Stimulated activated CD4-positive, alpha-beta T cell treated with anti-CD3 and anti-CD28 coated beads, Interleukin-12 subunit alpha, Interleukin-12 subunit beta, amount 100 ng/mL, for 24 hours (primary cell): ENCODE measurements around the gene TACR1.
A peak's percentile ranks its signal among the peaks of the same experiment; 100 is the strongest.

ENCODE experiments used
- DNase-seq, 2 experiments: peaks; one replicate each; pipeline ENCODE4 v3.0.0-alpha.2; 2020; ENCODE audit warnings: low read depth in 2 of 2

Gene TACR1

GRCh38 chr2:75053484-75054112 lies 145.7 kb downstream of the TACR1 start:
- peak in 1 of 2 experiments; percentile 3 for DNase-seq

- no peak for DNase-seq
Measured at GRCh38 chr2:75047992-75048625, 151.2 kb downstream of the TACR1 start.

DNA sequence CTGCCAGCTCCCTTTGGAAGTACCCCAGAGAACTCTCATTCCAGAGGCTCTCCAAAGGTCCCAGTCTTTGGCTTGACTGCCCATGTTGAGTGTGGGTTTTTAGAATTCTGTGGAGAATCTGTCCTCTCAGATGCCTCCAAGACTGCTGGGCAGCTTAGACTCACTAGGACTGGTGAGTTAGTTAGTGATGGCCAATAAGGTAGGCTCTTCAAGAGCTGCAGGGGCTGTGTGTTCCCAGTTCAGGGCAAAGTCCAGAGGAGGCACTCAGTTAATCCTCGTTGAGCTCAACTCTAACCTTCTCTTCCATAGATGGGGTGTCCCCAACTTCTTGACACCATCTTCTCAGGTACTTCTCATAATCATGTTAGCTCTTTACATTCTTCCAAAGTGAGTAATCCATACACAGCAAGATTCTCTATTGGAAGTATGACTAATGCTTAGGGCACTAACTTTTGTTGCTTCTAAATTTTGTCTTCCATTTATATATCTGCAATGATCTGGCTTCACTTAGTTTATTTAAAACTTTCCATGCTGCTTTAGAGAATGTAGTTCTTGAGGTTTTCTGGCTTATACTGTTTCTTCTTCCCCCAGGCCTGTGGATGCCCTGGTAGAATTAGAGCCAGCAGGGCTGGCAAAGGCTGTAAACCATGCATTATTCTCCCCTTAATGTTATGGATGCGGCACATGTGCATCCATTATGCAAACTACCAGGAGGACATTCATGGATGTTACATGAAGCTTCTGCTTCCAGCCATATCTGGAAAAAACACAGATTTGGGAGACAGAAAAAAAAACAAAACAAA lies 151.9 kb downstream of the TACR1 start:
- no peak for DNase-seq

GRCh38 chr2:75045526-75046050 lies 153.7 kb downstream of the TACR1 start:
- no peak for DNase-seq

DNA sequence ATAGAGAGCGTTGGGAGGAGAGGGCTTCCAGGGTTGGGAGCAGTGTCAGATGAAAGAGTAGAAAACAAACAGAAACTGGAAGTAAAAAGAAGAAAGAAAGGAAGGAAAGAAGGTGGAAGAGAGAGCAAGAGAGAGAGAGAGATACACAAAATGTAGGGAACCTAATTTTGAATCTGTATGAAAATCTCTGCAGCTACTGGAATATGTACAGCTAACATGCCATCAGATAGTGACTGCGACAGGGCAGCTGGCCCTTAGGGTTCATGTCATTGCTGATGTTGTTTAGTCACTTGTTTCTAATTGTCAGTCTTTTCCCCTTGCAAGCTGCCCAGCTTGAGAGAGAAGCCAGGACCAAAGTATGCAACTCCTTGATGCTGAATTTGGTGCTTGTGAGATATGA lies 155.0 kb downstream of the TACR1 start:
- DNase-seq: no peak

GRCh38 chr2:75042823-75043222 lies 156.5 kb downstream of the TACR1 start:
- DNase-seq: no peak

- DNase-seq: no peak
Measured at GRCh38 chr2:75041731-75042600, 157.4 kb downstream of the TACR1 start.

- DNase-seq: no peak
Measured at GRCh38 chr2:75041226-75041625, 158.1 kb downstream of the TACR1 start.

GRCh38 chr2:75035444-75036353 lies 163.6 kb downstream of the TACR1 start:
- DNase-seq: no peak

DNA sequence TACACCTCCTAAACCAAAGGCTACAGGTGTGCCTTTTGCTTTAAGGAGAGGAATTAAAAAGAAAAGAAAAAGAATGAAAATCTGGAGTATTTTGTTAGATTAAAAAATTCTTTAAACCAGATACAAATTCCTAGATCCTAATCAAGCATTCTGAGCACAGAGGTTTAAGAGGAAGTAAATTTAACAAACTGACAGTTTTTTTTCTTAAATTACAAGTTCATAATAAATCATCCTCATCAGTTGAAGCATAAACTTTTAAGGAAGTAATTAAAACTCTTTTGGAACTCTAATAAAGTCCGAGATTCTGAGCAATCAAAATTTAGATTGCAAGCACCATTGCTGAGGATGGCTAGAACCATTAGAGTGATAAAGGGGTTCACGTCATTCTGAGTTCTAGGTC lies 165.8 kb downstream of the TACR1 start:
- DNase-seq: no peak

- no peak for DNase-seq
Measured at GRCh38 chr2:75031906-75032803, 167.2 kb downstream of the TACR1 start.

GRCh38 chr2:75031171-75031570 lies 168.1 kb downstream of the TACR1 start:
- no peak for DNase-seq

GRCh38 chr2:75030218-75031009 lies 168.9 kb downstream of the TACR1 start:
- no peak for DNase-seq

GRCh38 chr2:75027886-75028285 lies 171.4 kb downstream of the TACR1 start:
- DNase-seq: no peak

DNA sequence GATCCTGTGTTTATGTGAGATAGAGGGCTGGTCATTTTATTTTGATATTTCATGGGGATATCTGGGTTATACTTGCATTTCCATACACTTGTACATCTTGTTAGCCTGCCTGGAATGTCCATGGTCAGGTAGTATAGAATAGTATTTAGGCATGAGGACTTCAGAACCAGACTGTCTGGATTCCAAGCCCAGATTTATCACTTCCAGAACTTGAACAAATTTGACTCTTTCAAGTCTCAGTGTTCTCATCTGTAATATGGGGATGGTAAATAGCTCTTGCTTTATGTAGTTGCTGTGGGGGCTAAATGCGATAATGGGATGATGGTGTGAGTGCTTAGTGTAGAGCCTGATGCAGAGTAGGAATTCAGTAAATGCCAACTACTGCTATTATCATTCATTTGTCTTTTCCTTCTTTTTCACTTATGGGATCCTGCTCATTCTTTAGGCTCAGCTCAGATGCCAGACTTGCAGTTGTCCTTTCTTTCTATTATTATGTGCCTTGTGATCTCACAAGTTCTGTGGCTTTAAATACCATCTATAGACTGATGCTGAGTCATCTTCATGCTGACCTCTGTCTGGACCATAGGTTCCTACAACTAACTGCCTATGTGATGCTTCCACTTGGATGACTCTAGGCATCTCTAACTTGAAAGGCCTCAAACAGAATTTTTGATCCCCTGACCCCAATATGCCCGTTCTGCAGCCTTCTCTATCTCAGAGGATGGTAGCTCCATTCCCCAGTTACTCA lies 173.5 kb downstream of the TACR1 start:
- DNase-seq: no peak

GRCh38 chr2:75025216-75025615 lies 174.1 kb downstream of the TACR1 start:
- no peak for DNase-seq

DNA sequence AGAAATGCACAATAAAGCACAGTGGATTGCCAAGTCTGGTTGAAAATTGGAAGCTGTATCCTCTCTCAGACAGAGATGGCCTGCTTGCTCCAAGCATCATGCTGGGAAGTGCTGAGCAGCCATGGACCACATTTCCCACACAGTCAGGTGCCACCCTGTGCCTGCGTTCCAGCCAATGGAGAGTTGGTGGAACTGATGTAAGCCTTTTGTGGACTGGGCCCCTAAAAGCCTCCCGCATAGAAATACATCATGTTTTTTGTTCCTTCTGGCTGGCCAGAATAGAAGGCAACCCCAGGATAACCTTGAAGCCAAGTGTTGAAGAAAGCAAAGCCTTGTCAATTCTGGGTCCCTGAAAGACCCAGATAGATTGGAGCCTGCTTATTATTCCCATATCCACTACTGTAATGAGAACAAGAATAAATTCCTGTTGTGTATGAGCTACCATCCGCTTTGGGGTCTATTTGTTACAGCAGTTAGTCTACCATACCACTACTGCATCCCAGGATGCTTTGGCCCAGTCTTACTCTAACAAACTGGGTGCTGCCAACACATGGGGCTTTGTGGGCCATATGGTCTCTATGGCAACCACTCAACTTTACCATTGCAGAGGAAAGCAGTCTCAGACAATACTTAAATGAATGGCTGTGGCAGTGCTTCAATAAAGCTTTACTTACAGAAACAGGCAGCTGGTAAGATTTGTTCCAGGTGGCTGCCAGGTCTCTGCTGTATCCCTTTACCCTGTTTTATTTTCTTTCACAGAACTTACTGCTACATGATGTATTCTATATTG lies 175.5 kb downstream of the TACR1 start:
- no peak for DNase-seq
